H1 (cell line): Measurements from ENCODE around the gene PGLYRP4. TPM values are rescaled to one million over a fixed set of nuclear protein-coding genes. Genes with fewer than 3 reads are reported as not detected.

Experiments
- BRCA1 ChIP-seq: IDR thresholded peaks from 2 replicates; pipeline ENCODE4 v1.6.1; 2012; ENCODE audit warnings: low read depth, low read length, improper control_type of control experiment
- polyA plus RNA-seq, 7 experiments: library from polyadenylated mRNA; depleted of rRNA in 3 of 7; stranded (reverse) in 5 of 7; unstranded in 2 of 7; fragments of >200 nt in 5 of 7; fragments of 200-250 nt in 2 of 7; gene quantifications; 1 replicate in 5 of 7; 2 replicates in 1 of 7; 4 replicates in 1 of 7; pipeline versions ENCODE4 v1.2.1 to v1.2.3, GENCODE V29; 2011 to 2013; ENCODE audit warnings: missing spikeins in 2 of 7, mixed read lengths in 2 of 7
- total RNA-seq: library from RNA; stranded (reverse); fragmentation: NEBNext Ultra II Directional; extraction: Animal tissue kit (Norgen Biotek cat#: 25700); gene quantifications from 2 replicates; pipeline ENCODE4 v1.2.1, GENCODE V29; 2021
- TF ChIP-seq, protein P1 (sequence below): fragments of 300-600 bp; sonication (generic); IDR thresholded peaks from 2 replicates; pipeline ENCODE4 v1.7.1; 2012; ENCODE audit warnings: low read length, moderate library complexity, mild to moderate bottlenecking, inconsistent platforms; ENCODE audit not compliant: insufficient replicate concordance
- TF ChIP-seq, protein P2 (sequence below): IDR thresholded peaks from 2 replicates; pipeline ENCODE4 v1.6.1; 2012; ENCODE audit warnings: inconsistent platforms

PGLYRP4 gene
- total and polyA plus RNA-seq, 2 of the 8 experiments (the other 6 are each of a cell fraction or from before 2014, with no cell fraction given), result not detected

DNA sequence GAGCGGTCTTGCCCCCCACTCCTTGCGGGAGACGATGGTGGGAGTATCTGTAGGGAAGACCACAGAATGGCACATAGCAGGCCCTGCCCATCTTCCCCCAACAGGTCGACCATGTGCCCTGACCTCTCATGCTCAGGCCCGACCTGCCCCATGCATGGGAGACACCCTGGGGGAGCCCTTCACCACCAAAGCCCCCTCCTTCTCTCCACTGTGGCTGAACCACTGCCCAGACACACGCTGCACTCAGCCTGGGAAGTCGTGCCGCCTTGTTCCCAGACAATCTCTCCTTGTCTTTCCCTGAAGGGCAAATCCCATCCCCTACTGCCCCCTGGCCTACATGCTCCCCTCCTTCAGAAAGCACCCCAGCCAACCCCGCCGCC is 41.4 kb downstream of the PGLYRP4 start (continued):
- TF ChIP-seq, protein P1, sequence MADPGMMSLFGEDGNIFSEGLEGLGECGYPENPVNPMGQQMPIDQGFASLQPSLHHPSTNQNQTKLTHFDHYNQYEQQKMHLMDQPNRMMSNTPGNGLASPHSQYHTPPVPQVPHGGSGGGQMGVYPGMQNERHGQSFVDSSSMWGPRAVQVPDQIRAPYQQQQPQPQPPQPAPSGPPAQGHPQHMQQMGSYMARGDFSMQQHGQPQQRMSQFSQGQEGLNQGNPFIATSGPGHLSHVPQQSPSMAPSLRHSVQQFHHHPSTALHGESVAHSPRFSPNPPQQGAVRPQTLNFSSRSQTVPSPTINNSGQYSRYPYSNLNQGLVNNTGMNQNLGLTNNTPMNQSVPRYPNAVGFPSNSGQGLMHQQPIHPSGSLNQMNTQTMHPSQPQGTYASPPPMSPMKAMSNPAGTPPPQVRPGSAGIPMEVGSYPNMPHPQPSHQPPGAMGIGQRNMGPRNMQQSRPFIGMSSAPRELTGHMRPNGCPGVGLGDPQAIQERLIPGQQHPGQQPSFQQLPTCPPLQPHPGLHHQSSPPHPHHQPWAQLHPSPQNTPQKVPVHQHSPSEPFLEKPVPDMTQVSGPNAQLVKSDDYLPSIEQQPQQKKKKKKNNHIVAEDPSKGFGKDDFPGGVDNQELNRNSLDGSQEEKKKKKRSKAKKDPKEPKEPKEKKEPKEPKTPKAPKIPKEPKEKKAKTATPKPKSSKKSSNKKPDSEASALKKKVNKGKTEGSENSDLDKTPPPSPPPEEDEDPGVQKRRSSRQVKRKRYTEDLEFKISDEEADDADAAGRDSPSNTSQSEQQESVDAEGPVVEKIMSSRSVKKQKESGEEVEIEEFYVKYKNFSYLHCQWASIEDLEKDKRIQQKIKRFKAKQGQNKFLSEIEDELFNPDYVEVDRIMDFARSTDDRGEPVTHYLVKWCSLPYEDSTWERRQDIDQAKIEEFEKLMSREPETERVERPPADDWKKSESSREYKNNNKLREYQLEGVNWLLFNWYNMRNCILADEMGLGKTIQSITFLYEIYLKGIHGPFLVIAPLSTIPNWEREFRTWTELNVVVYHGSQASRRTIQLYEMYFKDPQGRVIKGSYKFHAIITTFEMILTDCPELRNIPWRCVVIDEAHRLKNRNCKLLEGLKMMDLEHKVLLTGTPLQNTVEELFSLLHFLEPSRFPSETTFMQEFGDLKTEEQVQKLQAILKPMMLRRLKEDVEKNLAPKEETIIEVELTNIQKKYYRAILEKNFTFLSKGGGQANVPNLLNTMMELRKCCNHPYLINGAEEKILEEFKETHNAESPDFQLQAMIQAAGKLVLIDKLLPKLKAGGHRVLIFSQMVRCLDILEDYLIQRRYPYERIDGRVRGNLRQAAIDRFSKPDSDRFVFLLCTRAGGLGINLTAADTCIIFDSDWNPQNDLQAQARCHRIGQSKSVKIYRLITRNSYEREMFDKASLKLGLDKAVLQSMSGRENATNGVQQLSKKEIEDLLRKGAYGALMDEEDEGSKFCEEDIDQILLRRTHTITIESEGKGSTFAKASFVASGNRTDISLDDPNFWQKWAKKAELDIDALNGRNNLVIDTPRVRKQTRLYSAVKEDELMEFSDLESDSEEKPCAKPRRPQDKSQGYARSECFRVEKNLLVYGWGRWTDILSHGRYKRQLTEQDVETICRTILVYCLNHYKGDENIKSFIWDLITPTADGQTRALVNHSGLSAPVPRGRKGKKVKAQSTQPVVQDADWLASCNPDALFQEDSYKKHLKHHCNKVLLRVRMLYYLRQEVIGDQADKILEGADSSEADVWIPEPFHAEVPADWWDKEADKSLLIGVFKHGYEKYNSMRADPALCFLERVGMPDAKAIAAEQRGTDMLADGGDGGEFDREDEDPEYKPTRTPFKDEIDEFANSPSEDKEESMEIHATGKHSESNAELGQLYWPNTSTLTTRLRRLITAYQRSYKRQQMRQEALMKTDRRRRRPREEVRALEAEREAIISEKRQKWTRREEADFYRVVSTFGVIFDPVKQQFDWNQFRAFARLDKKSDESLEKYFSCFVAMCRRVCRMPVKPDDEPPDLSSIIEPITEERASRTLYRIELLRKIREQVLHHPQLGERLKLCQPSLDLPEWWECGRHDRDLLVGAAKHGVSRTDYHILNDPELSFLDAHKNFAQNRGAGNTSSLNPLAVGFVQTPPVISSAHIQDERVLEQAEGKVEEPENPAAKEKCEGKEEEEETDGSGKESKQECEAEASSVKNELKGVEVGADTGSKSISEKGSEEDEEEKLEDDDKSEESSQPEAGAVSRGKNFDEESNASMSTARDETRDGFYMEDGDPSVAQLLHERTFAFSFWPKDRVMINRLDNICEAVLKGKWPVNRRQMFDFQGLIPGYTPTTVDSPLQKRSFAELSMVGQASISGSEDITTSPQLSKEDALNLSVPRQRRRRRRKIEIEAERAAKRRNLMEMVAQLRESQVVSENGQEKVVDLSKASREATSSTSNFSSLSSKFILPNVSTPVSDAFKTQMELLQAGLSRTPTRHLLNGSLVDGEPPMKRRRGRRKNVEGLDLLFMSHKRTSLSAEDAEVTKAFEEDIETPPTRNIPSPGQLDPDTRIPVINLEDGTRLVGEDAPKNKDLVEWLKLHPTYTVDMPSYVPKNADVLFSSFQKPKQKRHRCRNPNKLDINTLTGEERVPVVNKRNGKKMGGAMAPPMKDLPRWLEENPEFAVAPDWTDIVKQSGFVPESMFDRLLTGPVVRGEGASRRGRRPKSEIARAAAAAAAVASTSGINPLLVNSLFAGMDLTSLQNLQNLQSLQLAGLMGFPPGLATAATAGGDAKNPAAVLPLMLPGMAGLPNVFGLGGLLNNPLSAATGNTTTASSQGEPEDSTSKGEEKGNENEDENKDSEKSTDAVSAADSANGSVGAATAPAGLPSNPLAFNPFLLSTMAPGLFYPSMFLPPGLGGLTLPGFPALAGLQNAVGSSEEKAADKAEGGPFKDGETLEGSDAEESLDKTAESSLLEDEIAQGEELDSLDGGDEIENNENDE, result no peak
- TF ChIP-seq, protein P2, sequence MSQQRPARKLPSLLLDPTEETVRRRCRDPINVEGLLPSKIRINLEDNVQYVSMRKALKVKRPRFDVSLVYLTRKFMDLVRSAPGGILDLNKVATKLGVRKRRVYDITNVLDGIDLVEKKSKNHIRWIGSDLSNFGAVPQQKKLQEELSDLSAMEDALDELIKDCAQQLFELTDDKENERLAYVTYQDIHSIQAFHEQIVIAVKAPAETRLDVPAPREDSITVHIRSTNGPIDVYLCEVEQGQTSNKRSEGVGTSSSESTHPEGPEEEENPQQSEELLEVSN, result no peak
- TF ChIP-seq BRCA1, result no peak
